Mesothelial cell of epicardium (in vitro differentiated cells): ENCODE data around the gene PPP1R1B. TPM values are rescaled to one million over a fixed set of nuclear protein-coding genes. Genes with fewer than 3 reads are reported as not detected.

Experiments used
- DNase-seq, 2 experiments: peaks; one replicate each; pipeline ENCODE4 v3.0.0; 2021; ENCODE audit warnings: low spot score in 2 of 2; ENCODE audit not compliant: unreplicated experiment in 2 of 2
- H3K27ac Mint-ChIP-seq: 2 replicates; pipeline ENCODE4 v1.8.0; 2021; ENCODE audit warnings: mixed read lengths
- H3K27me3 Mint-ChIP-seq: 2 replicates; pipeline ENCODE4 v1.8.0; 2021; ENCODE audit warnings: low read depth, mixed read lengths
- H3K36me3 Mint-ChIP-seq: 2 replicates; pipeline ENCODE4 v1.8.0; 2021; ENCODE audit warnings: mixed read lengths
- H3K4me1 Mint-ChIP-seq: 2 replicates; pipeline ENCODE4 v1.8.0; 2021; ENCODE audit warnings: mixed read lengths
- H3K4me3 Mint-ChIP-seq: 2 replicates; pipeline ENCODE4 v1.8.0; 2021; ENCODE audit warnings: mild to moderate bottlenecking, moderate library complexity, mixed read lengths
- H3K9me3 Mint-ChIP-seq: 2 replicates; pipeline ENCODE4 v1.8.0; 2021; ENCODE audit warnings: mixed read lengths
- total RNA-seq: library from RNA; stranded (reverse); gene quantifications from 3 replicates; pipeline ENCODE4 v1.2.1, GENCODE V29; 2021
- TF ChIP-seq, protein P1 (sequence below): fragments of 200-600 bp; sonication (generic); IDR thresholded peaks from one replicate; pipeline ENCODE4 v1.5.0; 2021; ENCODE audit warnings: antibody characterized with exemption; ENCODE audit not compliant: unreplicated experiment

PPP1R1B gene
- total RNA-seq, 1 donor from 2014 or later = 0.58 TPM

DNA sequence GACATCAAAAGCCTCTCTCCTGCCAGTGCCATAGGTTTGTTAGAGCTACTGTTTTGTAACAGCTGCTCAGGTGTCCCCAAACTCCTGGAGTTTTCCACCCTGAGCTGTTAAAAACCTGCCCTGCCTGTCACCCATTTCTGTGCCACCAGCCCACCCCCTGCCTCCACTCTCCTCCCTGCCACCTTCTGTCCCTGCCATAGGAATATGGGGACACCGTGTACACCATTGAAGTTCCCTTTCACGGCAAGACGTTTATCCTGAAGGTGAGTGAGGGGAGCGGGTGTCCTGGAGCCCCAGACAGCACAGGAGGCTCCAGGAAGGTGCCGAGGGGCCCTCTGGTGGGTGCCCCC is 33.2 kb downstream of the PPP1R1B start:
- TF ChIP-seq, protein P1, sequence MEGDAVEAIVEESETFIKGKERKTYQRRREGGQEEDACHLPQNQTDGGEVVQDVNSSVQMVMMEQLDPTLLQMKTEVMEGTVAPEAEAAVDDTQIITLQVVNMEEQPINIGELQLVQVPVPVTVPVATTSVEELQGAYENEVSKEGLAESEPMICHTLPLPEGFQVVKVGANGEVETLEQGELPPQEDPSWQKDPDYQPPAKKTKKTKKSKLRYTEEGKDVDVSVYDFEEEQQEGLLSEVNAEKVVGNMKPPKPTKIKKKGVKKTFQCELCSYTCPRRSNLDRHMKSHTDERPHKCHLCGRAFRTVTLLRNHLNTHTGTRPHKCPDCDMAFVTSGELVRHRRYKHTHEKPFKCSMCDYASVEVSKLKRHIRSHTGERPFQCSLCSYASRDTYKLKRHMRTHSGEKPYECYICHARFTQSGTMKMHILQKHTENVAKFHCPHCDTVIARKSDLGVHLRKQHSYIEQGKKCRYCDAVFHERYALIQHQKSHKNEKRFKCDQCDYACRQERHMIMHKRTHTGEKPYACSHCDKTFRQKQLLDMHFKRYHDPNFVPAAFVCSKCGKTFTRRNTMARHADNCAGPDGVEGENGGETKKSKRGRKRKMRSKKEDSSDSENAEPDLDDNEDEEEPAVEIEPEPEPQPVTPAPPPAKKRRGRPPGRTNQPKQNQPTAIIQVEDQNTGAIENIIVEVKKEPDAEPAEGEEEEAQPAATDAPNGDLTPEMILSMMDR = no peak
- H3K27ac Mint-ChIP-seq = no peak overlapping the region
- H3K36me3 Mint-ChIP-seq = peaks cover 13% of the 10 kb centered on the region
- H3K4me1 Mint-ChIP-seq = peaks cover 10% of the 10 kb centered on the region
- no peak overlapping the region for H3K4me3 Mint-ChIP-seq
- no peaks in the 10 kb centered on the region for H3K9me3 Mint-ChIP-seq
- DNase-seq = no peak
- H3K27me3 Mint-ChIP-seq = peaks cover 5% of the 10 kb centered on the region

- no peaks in the 10 kb centered on the region for H3K9me3 Mint-ChIP-seq
- H3K36me3 Mint-ChIP-seq = peaks cover 10% of the 10 kb centered on the region
- H3K4me3 Mint-ChIP-seq = no peak overlapping the region
- no peak overlapping the region for H3K27ac Mint-ChIP-seq
- peaks cover 12% of the 10 kb centered on the region for H3K27me3 Mint-ChIP-seq
- TF ChIP-seq, protein P1 = no peak
- H3K4me1 Mint-ChIP-seq = peaks cover 10% of the 10 kb centered on the region
- DNase-seq = no peak
Observed at GRCh38 chr17:39660397-39661385, 33.9 kb downstream of the PPP1R1B start.

- Mint-ChIP-seq H3K4me1 (peaks cover 10% of the 10 kb centered on the region), H3K4me3 (no peak overlapping the region), H3K36me3 (peaks cover 9% of the 10 kb centered on the region), H3K27me3 (peaks cover 24% of the 10 kb centered on the region), H3K9me3 (no peaks in the 10 kb centered on the region), H3K27ac (no peak overlapping the region)
- DNase-seq = no peak
- TF ChIP-seq, protein P1 = no peak
Observed at GRCh38 chr17:39661744-39662541, 35.2 kb downstream of the PPP1R1B start.

DNA sequence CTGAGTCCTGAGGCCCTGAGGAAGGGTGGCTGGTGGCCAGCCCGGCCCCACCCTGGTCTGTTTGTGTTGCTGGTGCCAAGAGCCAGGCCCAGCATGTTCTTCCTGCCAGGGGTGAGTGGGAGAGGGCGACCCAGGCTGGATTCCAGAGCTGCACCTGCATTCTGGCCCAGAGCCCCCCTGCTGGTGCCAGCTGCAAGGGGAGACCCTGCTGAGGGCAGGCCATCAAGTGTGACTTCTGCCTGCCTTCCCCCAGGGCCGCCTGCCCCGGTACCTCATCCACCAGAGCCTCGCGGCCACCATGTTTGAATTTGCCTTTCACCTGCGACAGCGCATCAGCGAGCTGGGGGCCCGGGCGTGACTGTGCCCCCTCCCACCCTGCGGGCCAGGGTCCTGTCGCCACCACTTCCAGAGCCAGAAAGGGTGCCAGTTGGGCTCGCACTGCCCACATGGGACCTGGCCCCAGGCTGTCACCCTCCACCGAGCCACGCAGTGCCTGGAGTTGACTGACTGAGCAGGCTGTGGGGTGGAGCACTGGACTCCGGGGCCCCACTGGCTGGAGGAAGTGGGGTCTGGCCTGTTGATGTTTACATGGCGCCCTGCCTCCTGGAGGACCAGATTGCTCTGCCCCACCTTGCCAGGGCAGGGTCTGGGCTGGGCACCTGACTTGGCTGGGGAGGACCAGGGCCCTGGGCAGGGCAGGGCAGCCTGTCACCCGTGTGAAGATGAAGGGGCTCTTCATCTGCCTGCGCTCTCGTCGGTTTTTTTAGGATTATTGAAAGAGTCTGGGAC is 36.0 kb downstream of the PPP1R1B start:
- TF ChIP-seq, protein P1 = no peak
- H3K27me3 Mint-ChIP-seq = peaks cover 30% of the 10 kb centered on the region
- no peak for DNase-seq
- H3K27ac Mint-ChIP-seq = no peak overlapping the region
- H3K36me3 Mint-ChIP-seq = peaks cover 8% of the 10 kb centered on the region
- no peak overlapping the region for H3K4me3 Mint-ChIP-seq
- no peaks in the 10 kb centered on the region for H3K9me3 Mint-ChIP-seq
- H3K4me1 Mint-ChIP-seq = peaks cover 10% of the 10 kb centered on the region

DNA sequence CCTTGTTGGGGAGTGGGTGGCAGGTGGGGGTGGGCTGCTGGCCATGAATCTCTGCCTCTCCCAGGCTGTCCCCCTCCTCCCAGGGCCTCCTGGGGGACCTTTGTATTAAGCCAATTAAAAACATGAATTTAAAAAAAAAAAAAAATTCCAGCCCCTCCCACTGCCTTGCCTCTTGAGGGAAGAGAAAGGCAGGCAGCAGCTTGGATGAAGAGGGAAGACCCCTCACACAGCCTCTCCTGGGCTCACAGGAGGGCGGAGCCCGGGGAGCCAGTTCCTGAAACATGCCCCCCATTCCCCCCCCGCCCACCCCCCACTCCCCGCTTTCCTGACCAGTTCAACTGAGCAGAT is 36.6 kb downstream of the PPP1R1B start:
- peaks cover 33% of the 10 kb centered on the region for H3K27me3 Mint-ChIP-seq
- no peaks in the 10 kb centered on the region for H3K9me3 Mint-ChIP-seq
- TF ChIP-seq, protein P1 = no peak
- H3K4me3 Mint-ChIP-seq = no peak overlapping the region
- H3K27ac Mint-ChIP-seq = no peak overlapping the region
- no peak for DNase-seq
- peaks cover 10% of the 10 kb centered on the region for H3K4me1 Mint-ChIP-seq
- peaks cover 6% of the 10 kb centered on the region for H3K36me3 Mint-ChIP-seq
